CD4-positive, alpha-beta T cell (primary cell): Measurements from ENCODE around the gene ZNF81. TPM values are rescaled to one million over a fixed set of nuclear protein-coding genes. Genes with fewer than 3 reads are reported as not detected.

Source experiments
- ATAC-seq: fragments of 200-7000 bp; cut with Tn5 transposase; one replicate; pipeline ENCODE4 v1.10.0; 2022; ENCODE audit warnings: mild to moderate bottlenecking; ENCODE audit not compliant: poor library complexity
- CTCF ChIA-PET: fragments of 350-600 bp; sonication (Branson Sonifier 250); formaldehyde crosslinking; loops from one replicate; lab custom pipeline; 2021; ENCODE audit warnings: antibody characterized with exemption, inconsistent platforms; lab: Charles Lee
- POLR2A ChIA-PET: fragments of 350-600 bp; sonication (Branson Sonifier 250); formaldehyde crosslinking; loops from one replicate; lab custom pipeline; 2021; ENCODE audit warnings: antibody characterized with exemption, inconsistent platforms; lab: Charles Lee
- DNase-seq, 14 experiments: peaks; one replicate each; pipeline ENCODE4 v3.0.0-alpha.2; 2013 to 2020; ENCODE audit warnings: mixed read lengths in 2 of 14
- H3K27ac ChIP-seq, 2 donors: one replicate each; pipeline versions ENCODE4 v1.5.1 to v1.7.0; 2013; ENCODE audit warnings: low read length in 2 of 2, low read depth in 1 of 2, mild to moderate bottlenecking in 1 of 2
- H3K27me3 ChIP-seq, 2 experiments: 1 replicate in 1 of 2; 2 replicates in 1 of 2; pipeline versions ENCODE4 v1.6.1 to v1.7.0; 2013; ENCODE audit warnings: low read length in 2 of 2, control low read depth in 1 of 2, mild to moderate bottlenecking in 1 of 2, moderate library complexity in 1 of 2; ENCODE audit not compliant: insufficient read depth in 2 of 2, control insufficient read depth in 1 of 2
- H3K36me3 ChIP-seq: one replicate; pipeline ENCODE4 v1.6.1; 2013; ENCODE audit warnings: low read length, control low read depth; ENCODE audit not compliant: insufficient read depth
- H3K4me1 ChIP-seq: one replicate; pipeline ENCODE4 v1.6.1; 2013; ENCODE audit warnings: low read length, control low read depth; ENCODE audit not compliant: insufficient read depth
- H3K4me3 ChIP-seq: one replicate; pipeline ENCODE4 v1.5.1; 2013; ENCODE audit warnings: mild to moderate bottlenecking, low read length, moderate library complexity
- H3K9me3 ChIP-seq, 2 experiments: 1 replicate in 1 of 2; 2 replicates in 1 of 2; pipeline versions ENCODE4 v1.6.1 to v1.7.0; 2013; ENCODE audit warnings: low read length in 2 of 2, mild to moderate bottlenecking in 2 of 2, control low read depth in 1 of 2, moderate library complexity in 1 of 2; ENCODE audit not compliant: control insufficient read depth in 1 of 2, insufficient read depth in 1 of 2
- H3K27ac Mint-ChIP-seq: one replicate; pipeline ENCODE4 v1.8.0; 2020; ENCODE audit warnings: mixed read lengths
- H3K27me3 Mint-ChIP-seq: one replicate; pipeline ENCODE4 v1.8.0; 2021; ENCODE audit warnings: mixed read lengths
- H3K36me3 Mint-ChIP-seq: one replicate; pipeline ENCODE4 v1.8.0; 2021; ENCODE audit warnings: low read depth, mixed read lengths
- H3K4me1 Mint-ChIP-seq: one replicate; pipeline ENCODE4 v1.8.0; 2021; ENCODE audit warnings: low read depth, mixed read lengths
- H3K4me3 Mint-ChIP-seq: one replicate; pipeline ENCODE4 v1.8.0; 2020; ENCODE audit warnings: mild to moderate bottlenecking, mixed read lengths
- H3K9me3 Mint-ChIP-seq: one replicate; pipeline ENCODE4 v1.8.0; 2020; ENCODE audit warnings: mixed read lengths
- CTCF ChIP-seq: fragments of 200-600 bp; IDR thresholded peaks from one replicate; pipeline ENCODE4 v1.8.0; 2022; ENCODE audit warnings: antibody characterized with exemption, mild to moderate bottlenecking
- intact Hi-C, 2 experiments: fragments of 100-400 bp; cut with DNase I in 1 of 2; cut with micrococcal nuclease in 1 of 2; formaldehyde crosslinking; loops; one replicate each; pipeline versions ENCODE4 v1.15.1 to v1.9.0; 2023 to 2025; cut with DNase I, micrococcal nuclease
- total RNA-seq, 174 experiments: library from RNA in 2 of 174; stranded (reverse) in 2 of 174; gene quantifications; one replicate each; pipeline ENCODE4 v1.2.3 and lab custom pipeline; 2021 to 2026

The ZNF81 gene
- total RNA-seq, 2 experiments from 2014 or later = 5.1 to 5.7 TPM

- Mint-ChIP-seq H3K4me1 (no peaks in the 10 kb centered on the region), H3K27ac (no peak overlapping the region), H3K36me3 (peaks cover 26% of the 10 kb centered on the region), H3K27me3 (no peaks in the 10 kb centered on the region), H3K4me3 (no peak overlapping the region), H3K9me3 (no peaks in the 10 kb centered on the region)
- CTCF ChIA-PET = no interaction called here
- no peak for TF ChIP-seq CTCF
- no peak for DNase-seq
- Histone ChIP-seq H3K27me3 (no peaks in the 10 kb centered on the region), H3K27ac (no peak overlapping the region), H3K4me1 (no peaks in the 10 kb centered on the region), H3K36me3 (peaks cover 3% of the 10 kb centered on the region), H3K4me3 (no peak overlapping the region), H3K9me3 (no peaks in the 10 kb centered on the region)
- intact Hi-C loops = no loop called here
- POLR2A ChIA-PET = no interaction called here
- no peak for ATAC-seq
Measured at GRCh38 chrX:47902161-47902560, 65.5 kb downstream of the ZNF81 start.

GRCh38 chrX:47915886-47916493 is 79.3 kb downstream of the ZNF81 start:
- Histone ChIP-seq H3K27ac (no peak overlapping the region), H3K4me3 (no peak overlapping the region), H3K4me1 (no peaks in the 10 kb centered on the region), H3K27me3 (no peaks in the 10 kb centered on the region), H3K9me3 (peaks cover 9 to 46% of the 10 kb centered on the region in 2 experiments), H3K36me3 (peaks cover 5% of the 10 kb centered on the region)
- H3K36me3 Mint-ChIP-seq = peaks cover 68% of the 10 kb centered on the region
- intact Hi-C loops = no loop called here
- H3K27ac Mint-ChIP-seq = no peak overlapping the region
- no peak for DNase-seq
- no peaks in the 10 kb centered on the region for H3K9me3 Mint-ChIP-seq
- ChIA-PET POLR2A (no interaction called here), CTCF (no interaction called here)
- no peaks in the 10 kb centered on the region for H3K4me1 Mint-ChIP-seq
- H3K4me3 Mint-ChIP-seq = no peak overlapping the region
- no peaks in the 10 kb centered on the region for H3K27me3 Mint-ChIP-seq
- no peak for ATAC-seq
- no peak for TF ChIP-seq CTCF

- ChIA-PET POLR2A (no interaction called here), CTCF (no interaction called here)
- H3K27me3 Mint-ChIP-seq = no peaks in the 10 kb centered on the region
- peaks cover 9 to 46% of the 10 kb centered on the region in 2 experiments for H3K9me3 ChIP-seq
- ATAC-seq (no peak), DNase-seq (no peak)
- peaks cover 48% of the 10 kb centered on the region for H3K36me3 Mint-ChIP-seq
- no peak overlapping the region for H3K27ac Mint-ChIP-seq
- no peaks in the 10 kb centered on the region for H3K4me1 ChIP-seq
- intact Hi-C loops = no loop called here
- no peaks in the 10 kb centered on the region for H3K4me1 Mint-ChIP-seq
- no peak overlapping the region for H3K4me3 Mint-ChIP-seq
- no peak overlapping the region for H3K27ac ChIP-seq
- H3K9me3 Mint-ChIP-seq = no peaks in the 10 kb centered on the region
- H3K27me3 ChIP-seq = no peaks in the 10 kb centered on the region
- H3K36me3 ChIP-seq = peaks cover 5% of the 10 kb centered on the region
- no peak overlapping the region for H3K4me3 ChIP-seq
- TF ChIP-seq CTCF = no peak
Measured at GRCh38 chrX:47918274-47918673, 81.6 kb downstream of the ZNF81 start.
